Esophagus squamous epithelium (tissue), 4 donors: ENCODE results near the gene EXOC8.

Experiments
- POLR2A ChIP-seq, 4 donors: fragments of 450-650 bp; IDR thresholded peaks; one replicate each; pipeline ENCODE4 v1.6.1; 2017; ENCODE audit warnings: antibody characterized with exemption in 4 of 4, mild to moderate bottlenecking in 4 of 4, moderate library complexity in 3 of 4
- TF ChIP-seq, protein P1 (sequence below), 6 experiments: fragments of 450-650 bp in 4 of 6; fragments of 200-600 bp in 2 of 6; sonication (generic) in 2 of 6; IDR thresholded peaks; one replicate each; pipeline ENCODE4 v1.5.1; 2016 to 2019; ENCODE audit warnings: antibody characterized with exemption in 6 of 6, mild to moderate bottlenecking in 4 of 6, moderate library complexity in 4 of 6

DNA sequence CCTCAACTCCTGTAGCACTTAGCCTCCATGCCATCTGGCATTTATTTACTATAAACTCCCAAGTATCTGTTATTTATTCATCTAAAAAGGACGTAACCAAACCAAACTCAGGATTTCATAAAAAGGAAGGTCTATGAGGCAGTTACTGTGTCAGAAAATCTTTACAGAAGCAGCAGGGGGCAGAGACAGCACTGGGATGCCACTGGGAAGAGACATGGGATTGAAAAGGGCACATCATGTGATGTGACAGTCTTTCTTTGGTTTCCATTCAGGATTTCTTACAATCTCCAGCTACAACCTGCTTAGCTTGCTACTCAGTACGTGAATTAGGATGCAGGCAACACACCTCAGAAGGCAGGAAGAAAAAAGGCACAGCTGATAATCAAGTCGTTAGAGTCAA, 31.6 kb upstream of the EXOC8 start:
- TF ChIP-seq, protein P1, sequence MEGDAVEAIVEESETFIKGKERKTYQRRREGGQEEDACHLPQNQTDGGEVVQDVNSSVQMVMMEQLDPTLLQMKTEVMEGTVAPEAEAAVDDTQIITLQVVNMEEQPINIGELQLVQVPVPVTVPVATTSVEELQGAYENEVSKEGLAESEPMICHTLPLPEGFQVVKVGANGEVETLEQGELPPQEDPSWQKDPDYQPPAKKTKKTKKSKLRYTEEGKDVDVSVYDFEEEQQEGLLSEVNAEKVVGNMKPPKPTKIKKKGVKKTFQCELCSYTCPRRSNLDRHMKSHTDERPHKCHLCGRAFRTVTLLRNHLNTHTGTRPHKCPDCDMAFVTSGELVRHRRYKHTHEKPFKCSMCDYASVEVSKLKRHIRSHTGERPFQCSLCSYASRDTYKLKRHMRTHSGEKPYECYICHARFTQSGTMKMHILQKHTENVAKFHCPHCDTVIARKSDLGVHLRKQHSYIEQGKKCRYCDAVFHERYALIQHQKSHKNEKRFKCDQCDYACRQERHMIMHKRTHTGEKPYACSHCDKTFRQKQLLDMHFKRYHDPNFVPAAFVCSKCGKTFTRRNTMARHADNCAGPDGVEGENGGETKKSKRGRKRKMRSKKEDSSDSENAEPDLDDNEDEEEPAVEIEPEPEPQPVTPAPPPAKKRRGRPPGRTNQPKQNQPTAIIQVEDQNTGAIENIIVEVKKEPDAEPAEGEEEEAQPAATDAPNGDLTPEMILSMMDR (IDR thresholded peaks at IDR 0.05), result no peak
- no peak for TF ChIP-seq POLR2A (IDR thresholded peaks at IDR 0.05)
